Stimulated activated CD4-positive, alpha-beta T cell treated with anti-CD3 and anti-CD28 coated beads, Interleukin-1b, Interleukin-23, amount 100 ng/mL, for 1 hour (primary cell): ENCODE measurements around the gene CC2D2B.
"Not testable (repeated sequence)": the region's sequence is repeated elsewhere in the genome, so short reads cannot be mapped to it uniquely, and the experiment has no call there.

Experiments used
- DNase-seq, 2 donors: peaks; one replicate each; pipeline ENCODE4 v3.0.0-alpha.2; 2020; ENCODE audit warnings: low read depth in 2 of 2

CC2D2B gene, protein sequence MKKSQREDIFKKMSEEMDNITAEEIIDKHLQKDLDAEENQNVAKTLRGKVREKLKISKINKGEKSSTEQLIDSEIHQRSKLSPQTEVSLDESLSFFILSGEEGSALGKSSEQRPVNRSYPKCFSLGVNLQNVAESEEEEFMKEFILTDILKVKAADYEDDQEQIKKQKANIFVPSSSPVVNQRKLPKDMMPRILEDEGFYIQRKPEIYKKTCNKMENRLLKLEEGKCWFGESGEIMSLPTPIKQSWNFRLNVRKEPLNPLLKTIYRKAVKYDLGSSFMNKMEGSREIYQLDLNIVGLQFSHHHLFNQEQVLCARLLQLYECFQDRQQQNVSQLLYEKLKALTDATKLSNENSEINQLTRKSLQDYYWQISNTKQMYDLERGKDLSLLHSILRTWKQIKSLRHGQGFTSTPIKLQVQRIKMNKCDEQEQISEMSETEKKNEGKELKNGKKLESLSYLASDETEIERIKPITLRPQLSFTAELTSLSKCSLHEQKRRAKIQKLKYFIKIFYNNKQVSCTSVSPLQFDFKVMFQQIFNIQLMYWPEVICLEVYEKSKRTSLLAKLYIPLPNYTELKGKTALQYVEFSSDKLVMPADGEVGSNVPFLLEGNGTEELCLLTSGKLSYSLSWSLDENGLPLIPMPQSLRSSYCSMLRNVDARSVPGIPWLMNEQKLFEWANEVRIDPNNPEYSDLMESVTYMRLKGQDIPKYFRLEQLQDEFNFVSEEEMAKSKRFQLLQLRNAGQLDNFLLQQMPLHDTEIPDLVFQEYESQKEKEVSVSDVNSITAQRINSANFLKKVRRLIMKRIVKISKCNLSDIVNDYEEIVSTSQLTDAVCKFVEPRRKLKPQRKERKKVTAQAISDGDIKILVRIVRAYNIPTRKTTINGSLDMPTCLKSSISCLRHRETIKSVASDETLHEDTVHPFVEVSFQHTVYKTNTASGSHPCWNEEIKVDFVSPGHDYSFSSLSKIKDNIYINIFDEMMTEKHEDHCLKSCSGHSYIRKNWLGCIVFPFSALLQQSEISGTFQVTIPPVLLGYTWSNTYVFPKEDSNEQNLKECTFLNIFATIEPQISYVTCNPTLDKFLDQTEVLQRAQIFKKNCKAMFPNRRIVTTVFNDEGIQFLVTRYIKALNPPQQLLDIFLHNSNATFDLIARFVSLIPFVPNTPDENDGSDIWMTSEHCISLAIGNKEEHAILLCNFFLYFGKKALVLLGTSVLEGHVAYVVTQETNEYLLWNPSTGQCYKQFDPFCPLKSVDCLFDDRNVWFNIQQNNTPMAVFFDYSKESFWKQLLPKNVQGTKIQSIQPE (N-terminal part only)

GRCh38 chr10:95907456-95908253 lies at the start of gene CC2D2B:
Gene CC2D2B (plus strand): TSS chr10:95907975. CDS start chr10:95911324, 3,349 bp downstream.
- peak in 1 of 2 donors; percentile 51 for DNase-seq

DNA sequence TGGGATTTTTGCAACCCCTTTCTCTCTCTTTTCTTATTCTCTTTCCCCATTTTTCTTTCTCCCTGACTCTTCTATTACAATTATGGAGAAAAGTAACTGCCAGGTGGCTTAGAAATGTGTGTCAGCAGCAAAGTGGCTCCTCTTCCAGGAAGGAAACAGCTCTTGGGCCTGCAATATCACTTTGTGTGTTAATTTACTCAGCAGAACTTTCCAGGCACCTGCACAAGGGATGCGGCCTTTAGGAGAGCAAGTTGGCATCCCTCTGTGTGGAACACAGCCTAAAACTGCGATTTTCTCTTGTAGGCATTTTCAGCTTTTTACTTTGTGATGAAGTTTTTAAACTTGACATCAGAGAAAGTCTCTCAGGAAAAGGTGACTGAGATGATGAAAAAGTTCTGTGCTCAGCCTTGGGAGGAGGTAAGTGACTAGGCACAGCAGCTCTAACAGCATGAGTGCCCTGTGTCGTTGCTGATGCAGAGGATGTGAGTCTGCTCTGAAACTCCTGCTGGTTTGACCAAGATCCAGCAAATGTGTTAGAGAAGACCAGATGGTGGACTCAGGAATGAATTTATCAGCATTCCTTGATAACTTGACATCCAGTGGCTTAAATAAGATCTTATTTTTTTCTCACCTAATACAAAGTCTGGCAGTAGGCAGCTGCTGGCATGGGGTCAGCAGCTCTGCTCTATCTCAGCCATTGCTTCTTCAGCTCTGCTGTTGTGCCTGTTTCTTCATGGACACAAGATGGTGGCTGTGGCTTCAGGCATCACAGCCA lies 47.4 kb upstream of the CC2D2B start:
- DNase-seq, result no peak

DNA sequence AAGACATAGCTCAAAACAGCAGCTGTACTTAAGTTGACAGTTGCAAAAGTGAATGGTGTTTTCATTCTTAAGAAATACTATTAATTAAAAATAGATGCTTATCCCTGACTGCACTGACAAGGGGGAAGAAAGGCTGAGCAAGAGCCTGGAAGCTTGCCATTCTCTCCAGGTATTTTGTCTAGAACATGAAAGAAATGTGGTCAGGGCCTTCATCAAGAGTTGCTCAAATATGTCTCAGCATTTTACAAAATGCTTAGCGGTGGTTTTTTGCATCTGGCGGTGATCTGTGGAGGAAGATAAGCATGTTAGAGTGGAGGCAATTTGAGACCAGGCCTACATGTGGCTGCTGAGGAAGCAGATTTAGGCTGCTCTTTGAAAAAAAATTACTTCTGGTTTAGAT lies 46.4 kb upstream of the CC2D2B start:
- no peak for DNase-seq

GRCh38 chr10:95864906-95865813 lies 42.6 kb upstream of the CC2D2B start:
- DNase-seq, result no peak

- no peak for DNase-seq
Observed at GRCh38 chr10:95865814-95866466, 41.8 kb upstream of the CC2D2B start.

DNA sequence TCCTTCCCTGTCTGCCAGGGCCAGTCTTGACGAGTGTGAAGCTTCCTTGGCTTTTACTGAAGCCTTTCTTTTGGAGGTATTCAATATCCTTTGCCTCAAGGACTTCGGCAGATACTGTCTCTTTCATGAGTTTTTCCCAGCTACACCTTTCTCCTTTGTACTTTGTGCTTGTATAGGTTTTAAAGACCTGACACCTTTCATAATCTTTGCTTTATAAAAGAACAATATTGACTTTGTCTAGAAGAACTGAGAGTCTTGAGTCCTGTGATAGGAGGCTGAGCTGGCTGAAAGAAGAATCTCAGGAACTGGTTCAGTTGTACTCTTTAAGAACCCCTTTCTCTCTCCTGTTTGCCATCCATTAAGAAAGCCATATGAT lies 41.3 kb upstream of the CC2D2B start:
- no peak for DNase-seq

- no peak for DNase-seq
Observed at GRCh38 chr10:95867866-95868265, 39.9 kb upstream of the CC2D2B start.

- DNase-seq, result no peak
Observed at GRCh38 chr10:95872158-95872711, 35.5 kb upstream of the CC2D2B start.

DNA sequence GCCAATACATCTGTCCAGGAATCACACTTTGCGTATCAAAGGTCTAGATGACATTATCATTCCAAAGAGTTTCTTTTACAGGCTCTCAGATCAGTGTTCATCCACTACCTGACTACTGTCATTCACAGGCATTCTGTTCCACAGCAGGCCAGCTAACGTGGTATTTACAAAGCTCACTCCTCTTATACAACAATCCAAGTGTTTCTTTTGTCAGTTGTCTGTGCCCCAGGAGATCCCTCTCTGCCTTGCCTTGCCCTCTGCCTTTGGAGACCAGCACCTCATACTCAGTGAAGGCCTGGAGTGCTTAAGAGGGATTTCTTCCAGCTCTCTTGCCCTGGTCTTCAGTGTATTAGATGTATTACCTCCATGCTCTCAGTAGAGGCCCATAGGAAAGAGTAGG lies 34.6 kb upstream of the CC2D2B start:
- DNase-seq, result no peak

GRCh38 chr10:95873651-95874050 lies 34.1 kb upstream of the CC2D2B start:
- no peak for DNase-seq

DNA sequence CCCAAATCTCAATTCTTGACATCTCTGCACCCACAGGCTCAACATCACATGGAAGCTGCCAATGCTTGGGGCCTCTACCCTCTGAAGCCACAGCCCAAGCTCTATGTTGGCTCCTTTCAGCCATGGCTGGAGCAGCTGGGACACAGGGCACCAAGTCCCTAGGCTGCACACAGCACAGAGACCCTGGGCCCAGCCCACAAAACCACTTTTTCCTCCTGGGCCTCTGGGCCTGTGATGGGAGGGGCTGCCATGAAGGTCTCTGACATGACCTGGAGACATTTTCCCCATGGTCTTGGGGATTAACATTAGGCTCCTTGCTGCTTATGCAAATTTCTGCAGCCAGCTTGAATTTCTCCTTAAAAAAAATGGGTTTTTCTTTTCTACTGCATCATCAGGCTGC lies 33.0 kb upstream of the CC2D2B start:
- DNase-seq, result not testable (repeated sequence)

- no peak for DNase-seq
Observed at GRCh38 chr10:95876756-95877155, 31.0 kb upstream of the CC2D2B start.

DNA sequence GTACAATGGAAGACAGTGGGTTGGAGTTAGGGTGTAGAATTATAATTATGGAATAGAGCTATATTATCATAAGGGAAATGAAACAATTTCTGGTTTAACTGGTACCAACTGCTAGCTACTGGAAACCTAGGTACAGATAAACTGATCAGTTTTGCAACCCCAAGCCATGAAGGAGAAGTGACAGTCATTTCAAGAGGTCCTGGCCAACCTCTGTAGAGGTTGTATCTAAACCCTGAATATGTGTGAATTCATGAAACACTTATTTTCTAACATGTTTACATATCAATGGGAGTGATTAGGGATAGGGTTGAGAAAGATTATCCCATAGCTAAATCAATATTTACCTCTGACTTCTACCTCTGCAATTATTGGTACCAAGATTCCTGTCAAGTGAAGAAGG lies 29.9 kb upstream of the CC2D2B start:
- no peak for DNase-seq

DNA sequence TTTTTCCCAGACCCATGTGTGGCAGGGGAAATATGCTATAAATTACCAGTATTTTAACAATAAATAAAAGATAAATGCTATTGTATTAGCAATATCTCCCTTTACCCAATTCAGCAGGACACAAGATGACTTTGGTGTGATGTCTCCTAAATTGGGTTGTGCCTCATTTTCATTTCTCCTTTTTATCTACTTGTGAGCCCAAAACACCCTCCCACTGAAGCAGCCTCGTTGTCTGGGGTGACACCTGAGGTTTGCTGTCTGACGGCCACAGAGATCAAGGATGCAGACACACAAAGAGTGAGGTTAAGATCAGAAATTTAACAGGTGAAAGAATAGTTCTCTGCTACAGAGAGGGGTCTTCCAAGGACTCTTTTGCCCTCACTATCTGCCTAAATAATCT lies 27.1 kb upstream of the CC2D2B start:
- DNase-seq, result no peak

DNA sequence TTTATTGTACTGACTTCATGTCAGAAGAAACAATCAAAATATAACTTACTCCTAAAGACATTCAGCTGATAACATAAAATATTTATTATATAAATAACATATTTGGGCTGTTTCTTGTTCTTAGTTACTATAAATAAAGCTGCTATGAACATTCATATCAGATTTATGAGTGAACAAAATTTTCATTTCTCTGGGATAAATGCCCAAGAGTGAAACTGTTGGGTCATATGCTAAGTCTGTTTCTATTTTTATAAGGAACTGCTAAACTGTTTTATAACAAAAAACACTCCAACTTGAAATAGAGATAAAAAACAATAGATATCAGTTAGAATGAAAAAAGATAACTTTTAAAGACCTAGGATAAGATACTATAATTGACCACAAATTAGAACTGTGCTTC lies 26.5 kb upstream of the CC2D2B start:
- DNase-seq, result no peak

- DNase-seq, result no peak
Observed at GRCh38 chr10:95889830-95890229, 17.9 kb upstream of the CC2D2B start.

GRCh38 chr10:95896071-95896850 lies 11.5 kb upstream of the CC2D2B start:
- no peak for DNase-seq
